GM18507 (cell line): Measurements from ENCODE around the gene HHEX.
"Not testable (repeated sequence)": the region's sequence is repeated elsewhere in the genome, so short reads cannot be mapped to it uniquely, and the experiment has no call there.

Experiments
- DNase-seq: peaks from one replicate; pipeline ENCODE4 v3.0.0; 2011; ENCODE audit warnings: low read depth; ENCODE audit not compliant: insufficient read length; ENCODE audit errors: extremely low spot score
- FAIRE-seq: peaks from 2 replicates; lab custom pipeline; 2011; peaks lifted over from hg19 to GRCh38; lab: Jason Lieb, UNC

HHEX gene

GRCh38 chr10:92689663-92690210 is at the start of gene HHEX:
TSS of gene HHEX (plus strand) at chr10:92689955. CDS start at chr10:92689987, 32 bp downstream.
- DNase-seq: no peak
- FAIRE-seq: no peak

GRCh38 chr10:92640107-92640506 is 49.6 kb upstream of the HHEX start:
- no peak for DNase-seq
- FAIRE-seq: no peak

GRCh38 chr10:92641492-92641891 is 48.3 kb upstream of the HHEX start:
- no peak for FAIRE-seq
- no peak for DNase-seq

GRCh38 chr10:92644921-92645320 is 44.8 kb upstream of the HHEX start:
- DNase-seq (no peak), FAIRE-seq (no peak)

GRCh38 chr10:92650864-92651263 is 38.9 kb upstream of the HHEX start:
- not testable (repeated sequence) for DNase-seq, FAIRE-seq

- FAIRE-seq (no peak), DNase-seq (no peak)
Observed at GRCh38 chr10:92655426-92655825, 34.3 kb upstream of the HHEX start.

DNA sequence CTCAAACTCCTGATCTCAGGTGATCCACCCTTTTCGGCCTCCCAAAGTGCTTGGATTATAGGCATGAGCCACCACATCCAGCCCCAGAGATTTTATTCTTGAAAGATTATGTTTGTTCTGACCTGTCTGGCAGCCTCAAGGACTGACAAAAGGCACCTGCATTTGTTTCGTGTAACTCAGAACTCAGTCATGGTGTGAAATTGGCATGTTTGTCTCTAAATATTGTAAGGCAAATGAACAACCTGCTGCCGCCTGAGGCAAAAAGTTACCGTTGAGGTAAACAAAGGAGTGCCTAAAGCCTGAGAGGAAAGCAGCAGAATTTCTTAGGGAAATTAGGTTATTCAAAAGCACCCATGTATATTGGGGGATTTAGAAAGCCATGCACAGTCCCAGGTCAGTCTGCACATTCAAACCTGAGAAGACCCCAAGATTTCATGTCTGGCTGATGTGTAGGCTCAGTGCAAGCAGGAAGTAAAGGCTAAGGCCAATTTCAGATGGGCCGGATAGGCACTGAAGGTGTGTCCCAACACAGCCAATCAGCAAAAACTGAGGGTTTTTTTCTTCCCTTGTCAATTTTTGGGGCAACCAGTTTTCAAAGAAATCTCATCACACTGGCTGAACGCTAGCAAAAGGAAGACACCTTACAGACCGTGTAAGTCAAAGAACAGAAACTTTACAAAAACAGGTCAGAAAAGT is 33.3 kb upstream of the HHEX start:
- no peak for DNase-seq
- FAIRE-seq: no peak

GRCh38 chr10:92657024-92657423 is 32.7 kb upstream of the HHEX start:
- FAIRE-seq (no peak), DNase-seq (no peak)

- no peak for DNase-seq
- FAIRE-seq: no peak
Observed at GRCh38 chr10:92662848-92663247, 26.9 kb upstream of the HHEX start.

- no peak for DNase-seq
- no peak for FAIRE-seq
Observed at GRCh38 chr10:92664322-92664721, 25.4 kb upstream of the HHEX start.

- DNase-seq (no peak), FAIRE-seq (no peak)
Observed at GRCh38 chr10:92667078-92667477, 22.7 kb upstream of the HHEX start.

- no peak for FAIRE-seq
- no peak for DNase-seq
Observed at GRCh38 chr10:92677708-92678107, 12.0 kb upstream of the HHEX start.

DNA sequence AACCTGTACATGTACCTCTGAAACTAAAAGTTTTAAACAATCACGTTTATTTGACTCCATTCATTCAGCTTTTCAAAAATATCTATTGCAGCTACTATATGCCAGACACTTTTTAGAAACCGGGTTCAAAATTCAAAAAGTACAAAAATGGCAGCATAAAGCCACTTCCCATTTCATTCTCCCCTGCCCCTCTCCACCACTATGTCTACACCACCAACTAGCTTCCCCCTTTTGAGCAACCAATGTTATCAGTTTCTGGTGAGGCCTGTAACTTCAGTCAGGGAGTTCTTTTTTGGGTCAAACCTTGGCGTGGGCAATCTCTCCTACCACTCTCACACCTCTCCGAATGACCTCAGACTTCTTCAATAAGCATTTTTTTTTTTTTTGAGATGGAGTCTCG is 11.5 kb upstream of the HHEX start:
- DNase-seq (no peak), FAIRE-seq (no peak)

- FAIRE-seq: no peak
- DNase-seq: no peak
Observed at GRCh38 chr10:92681306-92681834, 8.4 kb upstream of the HHEX start.

GRCh38 chr10:92688573-92688926 is 1.2 kb upstream of the HHEX start:
- FAIRE-seq (no peak), DNase-seq (no peak)

GRCh38 chr10:92688927-92689662 is 660 bp upstream of the HHEX start:
- no peak for DNase-seq
- FAIRE-seq: no peak

GRCh38 chr10:92690211-92690914 is 608 bp downstream of the HHEX start:
- DNase-seq (no peak), FAIRE-seq (no peak)

DNA sequence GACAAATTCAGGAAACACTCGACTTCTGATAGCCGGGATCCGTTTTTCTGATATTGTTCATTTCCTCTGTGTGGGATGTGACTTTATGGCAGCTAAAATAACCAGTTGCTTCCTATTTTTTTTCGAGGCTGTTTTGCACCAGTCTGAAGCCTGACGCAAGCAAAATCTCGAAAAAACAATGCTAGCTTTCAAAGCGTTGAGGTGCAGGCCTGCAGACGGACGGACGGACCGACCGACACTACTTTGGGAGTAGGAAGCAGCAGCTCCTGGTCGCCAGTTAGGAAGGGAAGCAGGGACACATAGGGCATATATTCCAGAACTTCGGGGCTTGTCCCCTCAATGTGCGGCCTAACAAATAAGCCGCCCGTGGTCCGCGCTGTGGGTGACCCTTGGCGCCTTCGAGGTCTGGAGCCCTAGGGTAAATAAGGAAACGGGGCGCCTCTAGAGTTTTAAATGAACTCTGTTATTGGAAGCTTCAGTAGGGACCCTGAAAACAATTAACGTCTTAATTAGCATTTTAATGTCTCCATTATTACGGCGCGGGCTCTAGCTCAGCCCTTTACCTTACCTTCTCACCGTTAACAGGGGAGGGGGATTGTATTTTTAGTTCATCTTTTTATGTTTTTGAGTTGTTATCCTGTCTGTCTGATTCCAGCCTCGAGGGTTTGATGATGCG is 1.3 kb downstream of the HHEX start:
- DNase-seq: no peak
- peak; percentile 5 for FAIRE-seq

GRCh38 chr10:92691591-92692079 is 1.9 kb downstream of the HHEX start:
- DNase-seq (no peak), FAIRE-seq (peak; percentile 56)
